SU-DHL-6 (cell line): Measurements from ENCODE around the gene PHF23.

Experiments
- EZH2phosphoT487 ChIP-seq: fragments of 200-600 bp; sonication (generic), shearing (Covaris generic); conservative IDR thresholded peaks from 2 replicates; pipeline ENCODE4 v1.6.1; 2018; ENCODE audit warnings: mild to moderate bottlenecking, antibody characterized with exemption, low read length, moderate library complexity, mixed read lengths
- TF ChIP-seq, protein P1 (sequence below): fragments of 200-600 bp; sonication (generic); IDR thresholded peaks from one replicate; pipeline ENCODE4 v1.5.1; 2017; ENCODE audit warnings: antibody characterized with exemption, mild to moderate bottlenecking, low read length, moderate library complexity; ENCODE audit not compliant: insufficient read depth, poor library complexity, severe bottlenecking

DNA sequence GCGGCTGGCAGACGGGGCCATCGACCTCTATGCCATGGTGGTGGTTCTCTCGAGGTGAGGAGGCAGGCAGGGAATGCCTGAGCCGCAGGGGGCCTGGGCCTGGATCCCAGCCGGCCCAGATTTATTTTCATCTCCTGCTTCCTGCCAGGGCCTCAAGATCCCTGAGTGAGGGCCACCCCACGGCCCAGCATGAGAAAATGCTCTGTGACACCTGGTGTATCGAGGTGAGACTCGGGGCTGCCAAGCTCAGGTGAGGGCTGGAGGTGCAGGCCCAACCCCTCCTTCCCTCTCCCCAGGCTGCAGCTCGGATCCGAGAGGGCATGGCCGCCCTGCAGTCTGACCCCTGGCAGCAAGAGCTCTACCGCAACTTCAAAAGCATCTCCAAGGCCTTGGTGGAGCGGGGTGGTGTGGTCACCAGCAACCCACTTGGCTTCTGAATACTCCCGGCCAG lies 14.6 kb downstream of the PHF23 start:
- TF ChIP-seq, protein P1, sequence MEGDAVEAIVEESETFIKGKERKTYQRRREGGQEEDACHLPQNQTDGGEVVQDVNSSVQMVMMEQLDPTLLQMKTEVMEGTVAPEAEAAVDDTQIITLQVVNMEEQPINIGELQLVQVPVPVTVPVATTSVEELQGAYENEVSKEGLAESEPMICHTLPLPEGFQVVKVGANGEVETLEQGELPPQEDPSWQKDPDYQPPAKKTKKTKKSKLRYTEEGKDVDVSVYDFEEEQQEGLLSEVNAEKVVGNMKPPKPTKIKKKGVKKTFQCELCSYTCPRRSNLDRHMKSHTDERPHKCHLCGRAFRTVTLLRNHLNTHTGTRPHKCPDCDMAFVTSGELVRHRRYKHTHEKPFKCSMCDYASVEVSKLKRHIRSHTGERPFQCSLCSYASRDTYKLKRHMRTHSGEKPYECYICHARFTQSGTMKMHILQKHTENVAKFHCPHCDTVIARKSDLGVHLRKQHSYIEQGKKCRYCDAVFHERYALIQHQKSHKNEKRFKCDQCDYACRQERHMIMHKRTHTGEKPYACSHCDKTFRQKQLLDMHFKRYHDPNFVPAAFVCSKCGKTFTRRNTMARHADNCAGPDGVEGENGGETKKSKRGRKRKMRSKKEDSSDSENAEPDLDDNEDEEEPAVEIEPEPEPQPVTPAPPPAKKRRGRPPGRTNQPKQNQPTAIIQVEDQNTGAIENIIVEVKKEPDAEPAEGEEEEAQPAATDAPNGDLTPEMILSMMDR: no peak
- TF ChIP-seq EZH2phosphoT487: no peak
